ENCODE data around the gene NECAP2.
A peak's percentile ranks its signal among the peaks of the same experiment; 100 is the strongest.

The NECAP2 gene

DNA sequence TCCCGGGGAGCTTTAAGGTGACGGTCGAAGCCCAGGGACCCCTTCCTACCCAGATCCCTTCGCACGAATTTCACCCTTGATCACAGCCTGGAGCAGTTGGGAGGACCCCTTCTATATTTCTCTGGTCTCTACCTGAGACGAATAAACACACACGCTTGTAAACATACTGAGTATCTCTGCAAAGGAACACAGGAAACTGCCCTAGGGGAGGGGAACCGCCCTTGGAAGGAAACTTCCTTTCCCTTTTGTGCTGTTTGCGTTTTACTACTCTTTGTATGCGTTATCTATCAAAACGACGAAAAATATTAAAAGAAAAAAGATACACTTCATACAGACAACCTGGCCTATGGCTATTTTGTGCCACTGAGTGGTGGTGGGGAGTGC, 750 bp downstream of the NECAP2 start:
- TF ChIP-seq EZH2phosphoT487 (conservative IDR thresholded peaks at IDR 0.05; ENCODE audit: low read length): no peak
- TF ChIP-seq CTCF (IDR thresholded peaks at IDR 0.05; ENCODE audit: insufficient read depth, low read length, poor library complexity, severe bottlenecking): no peak

DNA sequence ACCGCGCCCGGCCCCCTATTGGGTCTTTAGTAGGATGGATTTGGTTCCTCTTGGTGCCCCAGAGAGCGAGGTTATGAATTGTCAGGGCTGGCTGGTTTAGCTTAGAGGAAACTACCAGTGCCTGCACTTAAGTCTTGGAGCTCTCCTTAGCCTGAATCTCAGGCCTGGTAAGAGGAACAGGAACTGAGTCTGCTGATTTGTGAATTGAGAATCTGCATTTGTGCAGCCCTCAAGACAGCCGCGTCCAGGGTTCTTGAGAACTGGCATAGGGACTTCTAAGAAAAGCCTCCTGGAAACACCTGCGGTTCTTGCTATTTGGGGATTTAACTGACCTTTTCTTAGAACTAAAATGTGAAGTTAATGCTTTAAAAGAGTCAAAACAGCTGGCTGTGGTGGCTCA, 1.7 kb downstream of the NECAP2 start:
- no peaks in the 10 kb centered on the region for H3K9me2 ChIP-seq (replicated peaks; ENCODE audit: insufficient read depth, low read length)
- no peaks in the 10 kb centered on the region for H3K27me3 ChIP-seq (ENCODE audit: low read length)
- peaks cover 23% of the 10 kb centered on the region for H3K79me2 ChIP-seq (ENCODE audit: insufficient read depth, low read length)
- no peak for TF ChIP-seq CTCF (IDR thresholded peaks at IDR 0.05; ENCODE audit: insufficient read depth, low read length, poor library complexity, severe bottlenecking)
- TF ChIP-seq EZH2phosphoT487 (conservative IDR thresholded peaks at IDR 0.05; ENCODE audit: low read length): no peak
- H3K9me3 ChIP-seq (ENCODE audit: insufficient read depth, low read length): no peaks in the 10 kb centered on the region
- no peaks in the 10 kb centered on the region for H3F3A ChIP-seq (ENCODE audit: insufficient read depth)
- no peak overlapping the region; the same call in 1 of the 2 replicates for H3K9ac ChIP-seq (ENCODE audit: low read length)
- no peak overlapping the region for H3K27ac ChIP-seq (ENCODE audit: low read depth, low read length)
- H3K4me3 ChIP-seq (ENCODE audit: insufficient read depth, low read length, poor library complexity, severe bottlenecking): no peak overlapping the region
- no peak overlapping the region for H2AFZ ChIP-seq (ENCODE audit: low read depth, low read length, severe bottlenecking)
- peak overlapping the region; percentile 8 for H3K4me2 ChIP-seq (ENCODE audit: low read depth, low read length, poor library complexity, severe bottlenecking)
- H3K36me3 ChIP-seq (ENCODE audit: low read length): no peaks in the 10 kb centered on the region
- no peaks in the 10 kb centered on the region for H4K20me1 ChIP-seq (ENCODE audit: low read depth, low read length)

More for the DNA sequence above, 750 bp downstream of the NECAP2 start:
- Histone ChIP-seq H3K27ac (ENCODE audit: low read depth, low read length) (peak overlapping the region; percentile 56; the same call in 1 of the 2 replicates), H3K79me2 (ENCODE audit: insufficient read depth, low read length) (peaks cover 23% of the 10 kb centered on the region), H2AFZ (ENCODE audit: low read depth, low read length, severe bottlenecking) (peak overlapping the region; percentile 96), H3K36me3 (ENCODE audit: low read length) (no peaks in the 10 kb centered on the region), H3K27me3 (ENCODE audit: low read length) (no peaks in the 10 kb centered on the region), H3K9me2 (replicated peaks; ENCODE audit: insufficient read depth, low read length) (no peaks in the 10 kb centered on the region), H3K4me3 (ENCODE audit: insufficient read depth, low read length, poor library complexity, severe bottlenecking) (peak overlapping the region; percentile 98), H3F3A (ENCODE audit: insufficient read depth) (no peaks in the 10 kb centered on the region), H3K9me3 (ENCODE audit: insufficient read depth, low read length) (no peaks in the 10 kb centered on the region), H3K9ac (ENCODE audit: low read length) (peak overlapping the region; percentile 98), H3K4me2 (ENCODE audit: low read depth, low read length, poor library complexity, severe bottlenecking) (peak overlapping the region; percentile 89), H4K20me1 (ENCODE audit: low read depth, low read length) (no peaks in the 10 kb centered on the region)

GRCh38 chr1:16442941-16443340, 2.4 kb downstream of the NECAP2 start:
- H3K4me2 ChIP-seq (ENCODE audit: low read depth, low read length, poor library complexity, severe bottlenecking): no peak overlapping the region
- no peak overlapping the region for H3K4me3 ChIP-seq (ENCODE audit: insufficient read depth, low read length, poor library complexity, severe bottlenecking)
- H3K27ac ChIP-seq (ENCODE audit: low read depth, low read length): no peak overlapping the region
- no peaks in the 10 kb centered on the region for H3F3A ChIP-seq (ENCODE audit: insufficient read depth)
- H3K27me3 ChIP-seq (ENCODE audit: low read length): no peaks in the 10 kb centered on the region
- H3K9me3 ChIP-seq (ENCODE audit: insufficient read depth, low read length): no peaks in the 10 kb centered on the region
- no peak overlapping the region for H2AFZ ChIP-seq (ENCODE audit: low read depth, low read length, severe bottlenecking)
- H3K9me2 ChIP-seq (replicated peaks; ENCODE audit: insufficient read depth, low read length): no peaks in the 10 kb centered on the region
- TF ChIP-seq EZH2phosphoT487 (conservative IDR thresholded peaks at IDR 0.05; ENCODE audit: low read length): no peak
- TF ChIP-seq CTCF (IDR thresholded peaks at IDR 0.05; ENCODE audit: insufficient read depth, low read length, poor library complexity, severe bottlenecking): no peak
- no peaks in the 10 kb centered on the region for H4K20me1 ChIP-seq (ENCODE audit: low read depth, low read length)
- no peaks in the 10 kb centered on the region for H3K36me3 ChIP-seq (ENCODE audit: low read length)
- H3K9ac ChIP-seq (ENCODE audit: low read length): no peak overlapping the region
- peaks cover 23% of the 10 kb centered on the region for H3K79me2 ChIP-seq (ENCODE audit: insufficient read depth, low read length)

All from SU-DHL-6 (cell line).